B cell (primary cell): ENCODE measurements around the gene PTPN13. TPM values are rescaled to one million over a fixed set of nuclear protein-coding genes. Genes with fewer than 3 reads are reported as not detected.

Source experiments
- ATAC-seq: fragments of 200-7000 bp; cut with Tn5 transposase; one replicate; pipeline ENCODE4 v1.10.0; 2021; ENCODE audit warnings: low read depth, mild to moderate bottlenecking, moderate number of reproducible peaks, moderate library complexity
- CTCF ChIA-PET: fragments of 350-600 bp; sonication (Branson Sonifier 250); formaldehyde crosslinking; loops from one replicate; lab custom pipeline; 2021; ENCODE audit warnings: antibody characterized with exemption, inconsistent platforms; lab: Charles Lee
- POLR2A ChIA-PET: fragments of 350-600 bp; sonication (Branson Sonifier 250); formaldehyde crosslinking; loops from one replicate; lab custom pipeline; 2021; ENCODE audit warnings: antibody characterized with exemption; lab: Charles Lee
- DNase-seq: peaks from one replicate; pipeline ENCODE4 v3.0.0; 2013
- H2AFZ ChIP-seq: 2 replicates; pipeline ENCODE4 v1.6.1; 2012; ENCODE audit warnings: mild to moderate bottlenecking, low read depth, low read length; ENCODE audit not compliant: insufficient read depth, poor library complexity, severe bottlenecking
- H3K27ac ChIP-seq, 2 donors: 1 replicate in 1 of 2; 2 replicates in 1 of 2; pipeline ENCODE4 v1.5.1; 2012 to 2013; ENCODE audit warnings: low read length in 2 of 2, mild to moderate bottlenecking in 2 of 2, moderate library complexity in 1 of 2
- H3K27me3 ChIP-seq, 4 experiments: fragments of 200-600 bp in 1 of 4; sonication (generic) in 1 of 4; replicated peaks in 1 of 4; 1 replicate in 2 of 4; 2 replicates in 2 of 4; pipeline versions ENCODE4 v1.6.1 to v1.7.0; 2013 to 2016; ENCODE audit warnings: low read length in 3 of 4, mild to moderate bottlenecking in 2 of 4, mixed read lengths in 1 of 4, moderate library complexity in 1 of 4; ENCODE audit not compliant: insufficient read depth in 4 of 4, control insufficient read depth in 3 of 4; ENCODE audit errors: control extremely low read depth in 1 of 4
- H3K36me3 ChIP-seq, 2 experiments: replicated peaks in 1 of 2; 1 replicate in 1 of 2; 2 replicates in 1 of 2; pipeline versions ENCODE4 v1.6.1 to v1.7.1; 2013; ENCODE audit warnings: low read length in 1 of 2; ENCODE audit not compliant: insufficient read depth in 2 of 2, control insufficient read depth in 1 of 2; ENCODE audit errors: control extremely low read depth in 1 of 2, extremely low read depth in 1 of 2
- H3K4me1 ChIP-seq, 2 donors: fragments of 200-600 bp in 1 of 2; sonication (generic) in 1 of 2; 1 replicate in 1 of 2; 2 replicates in 1 of 2; pipeline versions ENCODE4 v1.5.1 to v1.6.1; 2013 to 2017; ENCODE audit warnings: low read length in 2 of 2; ENCODE audit not compliant: control insufficient read depth in 2 of 2, insufficient read depth in 2 of 2
- H3K4me2 ChIP-seq: replicated peaks from 2 replicates; pipeline ENCODE3; 2012; ENCODE audit warnings: mild to moderate bottlenecking, low read depth, low read length; ENCODE audit not compliant: poor library complexity, severe bottlenecking
- H3K4me3 ChIP-seq, 5 experiments: fragments of 200-600 bp in 1 of 5; sonication (generic) in 1 of 5; 1 replicate in 3 of 5; 2 replicates in 2 of 5; pipeline versions ENCODE4 v1.5.1 to v1.7.0; 2011 to 2016; ENCODE audit warnings: low read length in 4 of 5, mild to moderate bottlenecking in 4 of 5, low read depth in 2 of 5, control low read depth in 1 of 5, moderate library complexity in 1 of 5; ENCODE audit not compliant: insufficient read depth in 1 of 5; ENCODE audit errors: control extremely low read depth in 1 of 5, extremely low read depth in 1 of 5
- H3K79me2 ChIP-seq: fragments of 200-600 bp; sonication (generic); one replicate; pipeline ENCODE4 v1.6.0; 2016; ENCODE audit warnings: low read length; ENCODE audit not compliant: control insufficient read depth, insufficient read depth
- H3K9ac ChIP-seq: fragments of 200-600 bp; sonication (generic); 2 replicates; pipeline ENCODE4 v1.6.1; 2017; ENCODE audit warnings: mild to moderate bottlenecking, low read length, moderate library complexity
- H3K9me3 ChIP-seq, 3 donors: one replicate each; pipeline versions ENCODE4 v1.6.1 to v1.7.1; 2013; ENCODE audit warnings: low read length in 2 of 3; ENCODE audit not compliant: control insufficient read depth in 2 of 3, insufficient read depth in 1 of 3; ENCODE audit errors: control extremely low read depth in 1 of 3
- H4K20me1 ChIP-seq: 2 replicates; pipeline ENCODE4 v1.6.0; 2012; ENCODE audit warnings: mild to moderate bottlenecking, low read length; ENCODE audit not compliant: insufficient read depth, control insufficient read depth, poor library complexity, severe bottlenecking
- H3K27ac Mint-ChIP-seq: one replicate; pipeline ENCODE4 v1.8.0; 2021; ENCODE audit warnings: mixed read lengths
- H3K27me3 Mint-ChIP-seq: one replicate; pipeline ENCODE4 v1.8.0; 2021; ENCODE audit warnings: mixed read lengths
- H3K4me1 Mint-ChIP-seq: one replicate; pipeline ENCODE4 v1.8.0; 2021; ENCODE audit warnings: mixed read lengths
- H3K4me3 Mint-ChIP-seq: one replicate; pipeline ENCODE4 v1.8.0; 2021; ENCODE audit warnings: mixed read lengths
- H3K9me3 Mint-ChIP-seq: one replicate; pipeline ENCODE4 v1.8.0; 2022; ENCODE audit warnings: mixed read lengths; ENCODE audit not compliant: insufficient read depth
- CTCF ChIP-seq: fragments of 200-600 bp; IDR thresholded peaks from one replicate; pipeline ENCODE4 v1.8.0; 2022; ENCODE audit warnings: antibody characterized with exemption, mild to moderate bottlenecking
- EZH2 ChIP-seq: IDR thresholded peaks from 2 replicates; pipeline ENCODE4 v1.6.1; 2012; ENCODE audit warnings: borderline replicate concordance, low read depth, mild to moderate bottlenecking, moderate library complexity, low read length; ENCODE audit not compliant: insufficient read depth, poor library complexity, severe bottlenecking
- WGBS: methylation state at CpG from one replicate; pipeline ENCODE4 v1.1.5; 2013; ENCODE audit warnings: missing lambda C conversion rate; ENCODE audit not compliant: insufficient coverage; 5-methylcytosine and 5-hydroxymethylcytosine counted together
- intact Hi-C: fragments of 100-400 bp; cut with micrococcal nuclease; formaldehyde crosslinking; loops from one replicate; pipeline ENCODE4 v1.10.0; 2022
- polyA plus RNA-seq: library from polyadenylated mRNA; depleted of rRNA; stranded (reverse); fragments of >200 nt; gene quantifications from 2 replicates; pipeline ENCODE4 v1.2.3, GENCODE V29; 2012
- total RNA-seq, 2 donors: library from RNA; stranded (reverse); fragments of 120-200 nt in 1 of 2; gene quantifications; 1 replicate in 1 of 2; 2 replicates in 1 of 2; pipeline versions ENCODE4 v1.2.3 to v1.2.4, GENCODE V29; 2013 to 2022

PTPN13 gene
- total and polyA plus RNA-seq, 2 donors (not counting 1 experiment from before 2014, with no cell fraction given) = 0.91 TPM; not detected in 1

GRCh38 chr4:86848732-86849619 lies 254.9 kb downstream of the PTPN13 start, which contains the start of gene SLC10A6:
TSS of gene SLC10A6 (minus strand) at chr4:86849384. CDS start at chr4:86849115, 269 bp downstream.
- Histone ChIP-seq H3K36me3 (no peaks in the 10 kb centered on the region), H2AFZ (no peak within 1 kb of the TSS), H4K20me1 (no peaks in the 10 kb centered on the region), H3K4me2 (no peak within 1 kb of the TSS), H3K79me2 (no peaks in the 10 kb centered on the region), H3K9ac (no peak within 1 kb of the TSS), H3K27ac (no peak within 1 kb of the TSS), H3K4me1 (no peaks in the 10 kb centered on the region), H3K9me3 (no peaks in the 10 kb centered on the region), H3K27me3 (no peaks in the 10 kb centered on the region), H3K4me3 (no peak within 1 kb of the TSS)
- no peaks in the 10 kb centered on the region for H3K27me3 Mint-ChIP-seq
- no peak within 1 kb of the TSS for H3K27ac Mint-ChIP-seq
- H3K9me3 Mint-ChIP-seq = no peaks in the 10 kb centered on the region
- ChIA-PET POLR2A (no interaction called here), CTCF (no interaction called here)
- DNase-seq (no peak), ATAC-seq (no peak)
- H3K4me3 Mint-ChIP-seq = no peak within 1 kb of the TSS
- no peaks in the 10 kb centered on the region for H3K4me1 Mint-ChIP-seq
- TF ChIP-seq EZH2 = no peak
- TF ChIP-seq CTCF = no peak
- intact Hi-C loops = no loop called here
- 89% methylated on average over 7 of the region's 11 CpGs for WGBS

- ATAC-seq (no peak), DNase-seq (no peak)
- intact Hi-C loops = no loop called here
- no peak overlapping the region for H3K9ac ChIP-seq
- no peak overlapping the region for H3K4me3 ChIP-seq
- no peaks in the 10 kb centered on the region for H3K36me3 ChIP-seq
- no peaks in the 10 kb centered on the region for H3K9me3 ChIP-seq
- no peaks in the 10 kb centered on the region for H3K4me1 ChIP-seq
- H3K27ac ChIP-seq = no peak overlapping the region
- Mint-ChIP-seq H3K9me3 (no peaks in the 10 kb centered on the region), H3K4me1 (no peaks in the 10 kb centered on the region), H3K27ac (no peak overlapping the region), H3K27me3 (no peaks in the 10 kb centered on the region), H3K4me3 (no peak overlapping the region)
- H2AFZ ChIP-seq = no peak overlapping the region
- no peak overlapping the region for H3K4me2 ChIP-seq
- 94% methylated on average over 4 of the region's 5 CpGs for WGBS
- no peaks in the 10 kb centered on the region for H3K79me2 ChIP-seq
- H4K20me1 ChIP-seq = no peaks in the 10 kb centered on the region
- no peaks in the 10 kb centered on the region for H3K27me3 ChIP-seq
- TF ChIP-seq EZH2 (no peak), CTCF (no peak)
- ChIA-PET POLR2A (no interaction called here), CTCF (no interaction called here)
Observed at GRCh38 chr4:86853209-86853608, 259.1 kb downstream of the PTPN13 start.
